AG20443 (cell line): ENCODE measurements around the gene RCL1.

ENCODE experiments used
- DNase-seq: peaks from one replicate; pipeline ENCODE4 v3.0.0; 2012; ENCODE audit warnings: low spot score, mixed read lengths

The RCL1 gene

GRCh38 chr9:4812858-4813257, 20.1 kb downstream of the RCL1 start:
- DNase-seq, result no peak

- no peak for DNase-seq
These were observed 22.2 kb downstream of the RCL1 start for GRCh38 chr9:4814913-4815312.

- DNase-seq, result no peak
These were observed 22.7 kb downstream of the RCL1 start for GRCh38 chr9:4815381-4815956.

DNA sequence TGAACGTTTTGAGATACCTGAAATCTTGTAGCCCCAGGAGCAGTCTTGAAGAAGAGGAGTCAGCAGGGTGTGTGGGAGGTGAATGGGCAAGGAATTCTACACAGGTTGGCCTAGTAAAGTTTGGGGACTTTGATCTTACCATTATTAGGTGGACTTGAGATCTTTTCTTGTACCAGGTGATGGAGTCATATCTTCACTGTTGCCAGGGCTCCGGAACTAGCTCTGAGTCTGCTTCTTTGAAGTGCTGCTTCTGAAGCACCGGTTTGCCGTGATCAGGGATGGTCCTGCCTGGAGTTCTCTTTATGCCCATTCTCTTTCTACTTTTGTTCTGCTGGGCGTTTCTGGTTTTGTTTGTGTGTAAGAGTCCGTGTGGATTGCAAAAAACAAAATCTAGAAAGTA, 27.4 kb downstream of the RCL1 start:
- DNase-seq, result no peak

DNA sequence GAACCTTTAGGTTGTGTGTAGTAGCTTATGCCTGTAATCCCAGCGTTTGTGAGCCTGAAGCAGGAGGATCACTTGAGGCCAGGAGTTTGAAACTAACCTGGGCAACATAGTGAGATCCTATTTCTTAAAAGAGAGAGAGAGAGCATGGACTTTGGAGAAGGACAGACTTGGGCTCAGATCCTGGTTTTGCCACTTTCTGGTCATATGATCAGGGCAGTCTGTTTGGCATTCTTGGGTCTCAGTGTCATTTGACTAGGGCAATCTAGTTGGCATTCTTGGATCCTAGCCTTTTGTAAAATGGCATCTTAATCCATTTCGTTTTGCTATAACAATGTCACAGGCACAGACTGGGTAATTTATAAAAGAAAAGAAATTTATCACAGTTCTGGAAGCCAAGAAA, 28.4 kb downstream of the RCL1 start:
- DNase-seq, result no peak

DNA sequence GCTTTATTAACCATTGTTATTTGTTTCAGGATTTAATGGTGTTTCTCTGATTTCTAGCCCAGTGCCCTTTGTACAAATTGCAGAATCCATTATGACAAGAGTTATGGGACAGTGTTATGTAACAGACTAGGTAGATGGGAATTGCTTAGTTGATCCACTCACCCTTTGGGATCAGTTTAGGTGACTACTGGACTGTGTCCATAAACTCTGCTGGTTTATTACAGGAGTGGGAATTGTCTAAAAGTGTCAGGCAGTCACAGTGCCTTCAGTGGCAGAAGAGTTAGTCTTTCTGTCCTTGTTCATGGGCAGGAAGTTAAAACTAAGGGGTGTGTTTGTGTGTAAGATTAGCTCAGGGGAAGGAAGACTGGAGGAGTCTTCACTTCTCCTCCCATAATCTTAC, 29.3 kb downstream of the RCL1 start:
- DNase-seq, result no peak

DNA sequence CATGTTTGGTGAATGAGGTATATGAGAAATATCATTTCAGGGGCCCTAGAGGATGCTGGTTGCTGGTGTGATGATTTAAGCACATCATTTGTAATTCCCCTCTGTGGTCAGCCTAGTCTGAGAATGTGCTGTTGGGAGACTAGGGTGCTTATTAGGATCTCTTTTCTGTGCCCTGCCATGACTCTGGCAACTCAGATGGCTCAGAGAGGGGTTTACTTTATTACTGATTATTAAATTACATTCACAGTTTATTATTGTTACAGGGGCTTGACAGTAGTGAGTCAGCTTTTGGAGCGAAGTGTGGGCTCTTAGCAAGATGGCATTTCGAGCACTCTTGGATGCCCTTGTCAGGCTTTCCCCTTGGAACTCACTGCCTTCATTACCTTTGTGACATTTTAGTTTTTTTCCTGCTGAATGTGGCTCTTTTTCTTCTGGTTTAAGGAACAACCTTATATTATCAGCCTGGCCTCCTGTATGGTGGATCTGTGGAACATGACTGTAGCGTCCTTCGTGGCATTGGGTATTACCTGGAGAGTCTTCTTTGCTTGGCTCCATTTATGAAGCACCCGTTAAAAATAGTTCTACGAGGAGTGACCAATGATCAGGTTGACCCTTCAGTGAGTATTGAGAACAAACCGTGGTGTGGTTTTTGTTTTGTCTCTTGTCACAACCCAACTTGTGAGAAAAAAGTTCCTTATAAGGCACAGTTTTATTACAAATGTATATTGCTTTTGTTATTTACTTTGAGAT, 33.8 kb downstream of the RCL1 start:
- no peak for DNase-seq

DNA sequence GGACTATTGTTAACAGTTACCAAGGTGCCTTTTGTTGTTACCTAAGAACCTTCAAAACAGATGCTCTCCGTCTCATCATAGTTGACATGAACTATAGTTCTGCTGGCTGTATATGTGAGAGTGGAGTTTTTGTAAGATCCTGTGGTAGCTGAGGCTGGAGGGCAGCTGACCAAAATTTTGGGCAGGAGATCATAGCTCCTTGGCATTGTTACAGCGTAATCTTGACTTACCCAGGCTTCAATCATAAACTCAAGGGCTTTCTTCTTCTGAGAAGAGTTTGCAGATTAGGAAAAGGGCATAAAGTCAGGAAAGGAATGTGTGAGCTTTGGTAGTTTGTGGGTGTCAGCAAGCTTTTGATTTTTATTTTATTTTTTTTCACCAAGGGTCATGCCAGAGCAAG, 34.5 kb downstream of the RCL1 start:
- no peak for DNase-seq

DNA sequence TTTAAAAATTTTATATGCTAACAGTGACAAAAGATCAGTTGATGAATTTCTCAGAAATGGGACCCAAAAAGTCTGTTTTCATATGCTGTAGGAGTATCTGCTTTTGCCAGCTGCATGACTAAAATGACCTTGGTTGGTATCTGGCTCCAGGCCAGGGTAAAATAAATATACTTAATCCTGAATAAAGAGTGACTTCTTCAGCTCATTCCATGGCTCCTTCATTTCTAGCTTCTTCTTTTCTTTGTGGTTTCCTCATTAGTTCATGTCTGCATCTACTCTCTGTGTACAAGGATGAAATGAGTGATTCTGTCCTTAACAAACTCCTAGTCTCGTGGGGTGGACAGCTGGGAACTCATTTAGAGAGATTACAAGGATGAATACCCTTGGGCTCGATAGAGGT, 36.0 kb downstream of the RCL1 start:
- DNase-seq, result no peak

- peak; percentile 21 for DNase-seq
These were observed 37.2 kb downstream of the RCL1 start for GRCh38 chr9:4829969-4830368.

DNA sequence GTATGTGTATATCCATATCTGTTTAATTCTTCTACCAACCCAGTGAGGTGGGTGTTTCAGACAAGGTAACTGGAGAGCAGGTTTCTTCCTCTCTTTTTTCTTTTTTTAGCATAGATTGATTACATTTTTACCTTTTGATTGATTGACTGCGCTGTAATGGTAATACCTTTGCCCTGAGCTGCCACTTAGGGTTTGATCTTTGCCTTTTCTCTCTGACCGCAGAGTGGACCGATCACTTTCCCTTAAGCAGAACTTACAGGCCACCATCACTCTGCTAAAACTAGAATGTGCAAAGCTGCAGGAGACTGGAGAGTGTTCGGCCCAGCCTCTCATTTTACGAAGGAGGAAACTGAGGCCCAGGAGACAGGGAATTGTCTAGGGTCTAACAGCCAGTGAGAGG, 38.0 kb downstream of the RCL1 start:
- no peak for DNase-seq

GRCh38 chr9:4831119-4831518, 38.4 kb downstream of the RCL1 start:
- no peak for DNase-seq

- no peak for DNase-seq
These were observed 39.2 kb downstream of the RCL1 start for GRCh38 chr9:4831944-4832343.

DNA sequence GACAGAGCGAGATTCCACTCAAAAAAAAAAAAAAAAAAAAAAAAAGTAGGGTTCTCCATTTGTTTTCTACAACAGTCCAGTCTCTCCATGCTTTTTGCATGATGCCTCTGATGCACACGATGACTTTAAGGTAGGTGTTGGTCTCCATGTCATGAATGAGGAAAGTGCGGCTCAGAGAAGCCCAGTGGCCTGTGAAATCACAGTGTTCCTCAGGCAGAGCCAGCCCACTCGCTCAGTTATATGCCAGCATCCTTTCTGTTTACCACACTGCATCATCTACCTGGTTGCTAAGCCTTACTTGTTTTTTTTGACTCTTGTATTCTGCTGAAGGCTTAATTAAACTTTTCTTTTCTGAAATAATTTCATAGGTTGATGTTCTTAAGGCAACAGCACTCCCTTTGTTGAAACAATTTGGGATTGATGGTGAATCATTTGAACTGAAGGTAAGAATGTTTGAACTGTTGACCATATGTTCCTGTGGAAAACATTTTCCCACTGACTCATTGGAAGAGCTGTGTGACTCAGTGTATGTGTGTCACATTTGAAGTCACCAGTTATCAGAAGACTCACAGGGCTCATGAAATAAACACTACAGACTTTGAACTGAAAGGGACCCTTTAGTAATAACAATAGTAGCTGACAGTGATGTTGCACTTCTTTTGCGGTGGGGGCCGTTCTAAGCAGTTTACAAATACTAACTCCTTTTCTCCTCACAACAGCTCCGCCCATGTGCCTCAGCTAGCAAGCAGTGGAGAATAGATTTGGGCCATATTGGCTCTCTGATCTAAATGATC, 40.2 kb downstream of the RCL1 start:
- DNase-seq, result peak; percentile 78

DNA sequence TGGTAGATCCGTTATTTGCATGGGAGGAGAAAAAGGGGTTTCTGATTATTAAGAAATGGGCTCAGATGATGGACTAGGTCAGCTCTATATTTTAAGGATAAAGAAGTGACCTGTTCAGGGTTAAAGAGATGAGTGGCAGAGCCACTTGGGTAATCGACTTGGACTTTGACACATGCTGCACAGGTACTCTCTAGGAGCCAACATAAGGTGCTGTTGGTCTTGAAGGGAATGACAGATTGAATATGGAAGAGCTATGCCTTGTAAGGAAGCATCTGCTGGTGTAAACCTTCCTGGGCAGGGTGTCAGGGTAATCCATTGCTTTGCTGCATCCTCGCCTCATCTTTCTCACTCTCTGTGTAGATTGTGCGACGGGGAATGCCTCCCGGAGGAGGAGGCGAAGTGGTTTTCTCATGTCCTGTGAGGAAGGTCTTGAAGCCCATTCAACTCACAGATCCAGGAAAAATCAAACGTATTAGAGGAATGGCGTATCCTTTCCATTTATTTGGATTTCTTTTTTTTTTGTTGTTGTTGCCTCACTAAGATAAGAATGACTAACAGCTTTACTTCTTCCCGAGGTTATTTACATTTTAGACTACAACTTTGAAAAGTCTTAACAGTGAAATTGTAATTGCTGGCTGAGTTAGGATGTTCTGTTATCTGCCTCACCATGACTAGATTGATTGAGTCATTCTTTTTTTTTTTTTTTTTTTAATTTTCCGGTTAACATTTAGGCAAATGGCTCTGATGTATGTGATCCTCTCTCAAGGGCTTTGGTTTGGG, 41.2 kb downstream of the RCL1 start:
- DNase-seq, result no peak

- no peak for DNase-seq
These were observed 43.9 kb downstream of the RCL1 start for GRCh38 chr9:4836676-4837075.

- DNase-seq, result peak; percentile 59
These were observed 44.8 kb downstream of the RCL1 start for GRCh38 chr9:4837261-4838188.

DNA sequence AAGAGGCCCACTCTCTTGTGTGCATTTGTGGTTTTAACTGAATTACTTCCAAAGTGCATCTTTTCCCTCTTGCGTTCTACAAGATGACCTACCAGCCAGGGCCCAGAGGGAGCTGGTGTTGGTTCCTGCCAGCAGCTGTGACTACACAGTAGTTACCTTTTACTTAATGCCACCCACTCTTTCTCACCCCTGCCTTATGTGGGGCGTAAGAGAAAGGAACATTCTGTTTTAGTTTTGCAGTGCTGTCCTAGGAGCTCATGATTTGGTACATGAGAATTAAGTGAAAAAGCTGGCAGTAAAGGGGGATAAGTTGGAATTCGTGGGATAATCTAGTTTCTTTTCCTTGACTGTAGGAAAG, 45.4 kb downstream of the RCL1 start:
- DNase-seq, result no peak

- no peak for DNase-seq
These were observed 46.7 kb downstream of the RCL1 start for GRCh38 chr9:4839470-4839912.

DNA sequence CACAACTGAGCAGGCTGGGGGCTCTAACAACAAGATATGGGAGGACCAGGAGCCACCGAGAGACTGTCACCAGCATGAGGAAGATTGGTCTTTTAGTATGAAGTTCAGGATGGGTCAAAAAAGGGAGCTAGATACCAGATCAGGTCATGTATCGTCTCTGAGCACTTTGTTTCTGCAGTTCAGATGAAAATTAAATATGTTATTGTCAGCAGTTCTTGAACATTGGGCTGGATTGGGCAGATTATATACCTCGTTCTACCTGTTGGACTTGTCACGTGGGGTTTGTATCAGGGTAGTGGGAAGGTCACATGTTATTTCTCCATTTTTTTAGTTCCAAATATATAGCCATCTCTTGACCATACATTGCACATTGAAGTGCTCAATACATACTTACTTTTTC, 47.3 kb downstream of the RCL1 start:
- DNase-seq, result no peak

- DNase-seq, result no peak
These were observed 49.5 kb downstream of the RCL1 start for GRCh38 chr9:4842213-4842612.
